Fibroblast of skin of right biceps (primary cell): Measurements from ENCODE around the gene TNS1.

Experiments used
- DNase-seq: peaks from one replicate; pipeline ENCODE4 v3.0.0-alpha.2; 2013

TNS1 gene

DNA sequence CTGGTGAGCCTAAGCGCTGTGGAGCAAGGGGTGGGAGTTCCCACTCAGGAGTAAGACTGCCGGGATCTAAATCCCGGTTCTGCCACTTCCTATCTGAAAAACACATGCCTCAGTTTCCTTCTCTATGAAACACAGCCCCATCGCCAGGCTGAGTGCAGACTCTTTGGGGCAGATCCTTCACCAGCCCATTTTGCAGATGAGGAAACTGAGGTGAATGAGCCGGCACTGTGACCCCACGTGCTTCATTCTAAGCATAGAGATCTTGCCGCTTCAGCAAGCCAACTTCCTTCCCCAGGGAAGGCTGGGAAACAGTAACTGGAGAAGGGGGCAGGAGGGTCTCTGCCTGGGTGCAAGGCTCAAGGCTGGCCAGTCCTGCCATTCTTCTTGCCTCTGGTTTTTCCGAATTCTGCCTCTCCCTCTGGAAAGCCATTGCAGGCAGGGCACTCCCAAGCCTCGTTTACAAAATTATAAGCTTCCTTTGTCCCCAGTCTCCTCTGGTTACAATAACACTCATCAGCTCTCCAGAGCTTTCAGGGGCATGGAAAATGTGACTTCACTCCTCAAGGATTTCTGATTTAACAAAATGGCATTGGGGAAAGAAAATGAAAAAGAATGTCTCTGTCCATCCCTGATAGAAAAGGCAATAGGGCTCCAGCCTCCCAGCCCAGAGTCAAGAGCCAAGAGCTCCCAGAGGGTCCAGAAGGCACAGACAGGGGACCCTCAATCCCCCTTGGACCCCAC, 249.2 kb downstream of the TNS1 start:
- DNase-seq, result peak; percentile 49

DNA sequence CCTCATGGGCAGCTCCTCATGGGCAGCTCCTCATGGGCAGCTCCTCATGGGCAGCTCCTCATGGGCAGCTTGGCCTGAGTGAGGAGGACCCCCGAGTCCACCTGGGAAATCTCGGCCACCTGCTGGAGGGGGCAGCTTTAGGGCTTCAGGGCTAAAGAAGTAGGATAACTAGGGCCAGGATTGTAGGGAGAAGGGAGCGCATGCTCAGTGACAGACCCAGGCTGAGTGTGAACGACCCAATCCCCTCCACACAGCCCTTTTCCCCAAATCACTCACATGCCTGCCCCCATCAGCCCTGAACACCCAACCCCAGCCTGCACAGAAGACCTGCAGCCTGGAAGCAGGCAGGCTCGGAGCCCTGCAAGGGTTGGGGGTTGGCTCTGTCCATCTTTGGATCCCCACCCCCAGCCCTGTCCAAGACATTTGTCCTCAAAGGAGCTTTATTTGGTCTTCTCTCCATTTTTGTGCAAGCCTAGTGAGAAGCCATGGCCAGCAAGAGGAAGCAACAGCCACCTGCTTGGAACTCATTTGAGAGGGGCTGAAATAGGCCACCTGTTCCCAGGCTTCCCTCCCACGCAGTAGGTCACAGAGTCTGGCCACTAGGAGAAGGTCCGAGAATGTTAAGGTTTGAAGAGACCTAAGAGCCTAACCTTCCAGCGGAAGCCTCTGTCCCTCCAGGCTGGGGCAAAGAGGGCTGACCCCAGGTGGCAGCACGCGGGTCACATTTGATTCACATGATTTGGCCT, 249.9 kb downstream of the TNS1 start:
- no peak for DNase-seq

DNA sequence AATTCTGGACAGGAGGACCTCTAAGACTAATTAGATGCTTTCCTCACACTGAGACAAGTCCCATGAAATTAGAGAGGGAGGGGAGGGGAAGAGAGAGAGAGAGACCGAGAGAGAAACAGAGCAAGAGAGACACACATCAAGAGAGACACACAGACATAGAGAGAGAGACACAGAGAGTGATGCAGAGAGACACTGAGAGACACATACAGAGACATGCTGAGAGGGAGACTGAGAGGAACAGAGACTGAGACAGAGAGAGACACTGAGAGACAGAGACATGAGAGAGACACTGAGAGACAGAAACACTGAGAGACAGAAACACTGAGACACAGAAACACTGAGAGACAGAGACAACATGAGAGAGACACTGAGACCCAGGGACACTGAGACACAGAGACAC, 250.8 kb downstream of the TNS1 start:
- DNase-seq, result no peak

DNA sequence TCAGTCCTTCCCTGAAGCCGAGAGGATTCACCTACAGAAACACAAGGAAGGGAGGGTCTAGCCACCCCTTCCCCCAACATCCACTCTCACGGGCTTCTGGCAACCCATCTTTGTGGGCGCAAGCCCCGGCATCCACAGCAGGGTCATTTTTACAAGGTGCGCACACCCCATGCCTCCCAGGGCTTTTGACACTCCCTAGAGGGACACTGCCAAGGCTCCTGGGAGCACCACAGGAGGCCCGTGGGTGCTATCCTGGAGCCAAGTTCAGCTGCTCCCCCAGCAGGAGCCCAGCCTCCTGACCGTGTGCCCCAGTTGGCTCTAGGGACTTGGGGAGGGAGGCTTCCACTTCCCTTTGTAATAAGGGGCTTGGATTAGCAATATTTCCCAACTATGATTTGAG, 251.6 kb downstream of the TNS1 start:
- no peak for DNase-seq
